PFSK-1 (cell line): Measurements from ENCODE around the gene ATP11A.

Experiments used
- POLR2AphosphoS5 ChIP-seq: IDR thresholded peaks from 2 replicates; pipeline ENCODE4 v1.6.1; 2012; ENCODE audit warnings: low read depth, mild to moderate bottlenecking, control low read depth, low read length, moderate library complexity
- SIN3A ChIP-seq: IDR thresholded peaks from 2 replicates; pipeline ENCODE4 v1.6.1; 2012; ENCODE audit warnings: mild to moderate bottlenecking, low read length, moderate library complexity, borderline replicate concordance; ENCODE audit not compliant: insufficient read depth
- TAF1 ChIP-seq: IDR thresholded peaks from 2 replicates; pipeline ENCODE4 v1.6.1; 2012; ENCODE audit warnings: low read length, control low read depth, borderline replicate concordance; ENCODE audit not compliant: insufficient read depth
- TF ChIP-seq, protein P1 (sequence below), 2 experiments: IDR thresholded peaks; 2 replicates each; pipeline versions ENCODE4 v1.6.1 to v1.8.0; 2011 to 2012; ENCODE audit warnings: low read depth in 2 of 2, low read length in 2 of 2, control low read depth in 1 of 2, inconsistent platforms in 1 of 2, mild to moderate bottlenecking in 1 of 2, moderate library complexity in 1 of 2; ENCODE audit not compliant: insufficient read depth in 1 of 2

- TF ChIP-seq POLR2AphosphoS5: no peak
- TF ChIP-seq, protein P1, sequence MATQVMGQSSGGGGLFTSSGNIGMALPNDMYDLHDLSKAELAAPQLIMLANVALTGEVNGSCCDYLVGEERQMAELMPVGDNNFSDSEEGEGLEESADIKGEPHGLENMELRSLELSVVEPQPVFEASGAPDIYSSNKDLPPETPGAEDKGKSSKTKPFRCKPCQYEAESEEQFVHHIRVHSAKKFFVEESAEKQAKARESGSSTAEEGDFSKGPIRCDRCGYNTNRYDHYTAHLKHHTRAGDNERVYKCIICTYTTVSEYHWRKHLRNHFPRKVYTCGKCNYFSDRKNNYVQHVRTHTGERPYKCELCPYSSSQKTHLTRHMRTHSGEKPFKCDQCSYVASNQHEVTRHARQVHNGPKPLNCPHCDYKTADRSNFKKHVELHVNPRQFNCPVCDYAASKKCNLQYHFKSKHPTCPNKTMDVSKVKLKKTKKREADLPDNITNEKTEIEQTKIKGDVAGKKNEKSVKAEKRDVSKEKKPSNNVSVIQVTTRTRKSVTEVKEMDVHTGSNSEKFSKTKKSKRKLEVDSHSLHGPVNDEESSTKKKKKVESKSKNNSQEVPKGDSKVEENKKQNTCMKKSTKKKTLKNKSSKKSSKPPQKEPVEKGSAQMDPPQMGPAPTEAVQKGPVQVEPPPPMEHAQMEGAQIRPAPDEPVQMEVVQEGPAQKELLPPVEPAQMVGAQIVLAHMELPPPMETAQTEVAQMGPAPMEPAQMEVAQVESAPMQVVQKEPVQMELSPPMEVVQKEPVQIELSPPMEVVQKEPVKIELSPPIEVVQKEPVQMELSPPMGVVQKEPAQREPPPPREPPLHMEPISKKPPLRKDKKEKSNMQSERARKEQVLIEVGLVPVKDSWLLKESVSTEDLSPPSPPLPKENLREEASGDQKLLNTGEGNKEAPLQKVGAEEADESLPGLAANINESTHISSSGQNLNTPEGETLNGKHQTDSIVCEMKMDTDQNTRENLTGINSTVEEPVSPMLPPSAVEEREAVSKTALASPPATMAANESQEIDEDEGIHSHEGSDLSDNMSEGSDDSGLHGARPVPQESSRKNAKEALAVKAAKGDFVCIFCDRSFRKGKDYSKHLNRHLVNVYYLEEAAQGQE (IDR thresholded peaks at IDR 0.05; ENCODE audit: insufficient read depth in 1 of 2, low read depth in 2 of 2, low read length in 2 of 2): no peak
- TF ChIP-seq SIN3A: no peak
- TF ChIP-seq TAF1: no peak
These were observed 78.0 kb downstream of the ATP11A start for GRCh38 chr13:112767506-112768471.
